ENCODE results near the gene DPH7.
"Not testable (repeated sequence)": the region's sequence is repeated elsewhere in the genome, so short reads cannot be mapped to it uniquely, and the experiment has no call there.

Gene DPH7

DNA sequence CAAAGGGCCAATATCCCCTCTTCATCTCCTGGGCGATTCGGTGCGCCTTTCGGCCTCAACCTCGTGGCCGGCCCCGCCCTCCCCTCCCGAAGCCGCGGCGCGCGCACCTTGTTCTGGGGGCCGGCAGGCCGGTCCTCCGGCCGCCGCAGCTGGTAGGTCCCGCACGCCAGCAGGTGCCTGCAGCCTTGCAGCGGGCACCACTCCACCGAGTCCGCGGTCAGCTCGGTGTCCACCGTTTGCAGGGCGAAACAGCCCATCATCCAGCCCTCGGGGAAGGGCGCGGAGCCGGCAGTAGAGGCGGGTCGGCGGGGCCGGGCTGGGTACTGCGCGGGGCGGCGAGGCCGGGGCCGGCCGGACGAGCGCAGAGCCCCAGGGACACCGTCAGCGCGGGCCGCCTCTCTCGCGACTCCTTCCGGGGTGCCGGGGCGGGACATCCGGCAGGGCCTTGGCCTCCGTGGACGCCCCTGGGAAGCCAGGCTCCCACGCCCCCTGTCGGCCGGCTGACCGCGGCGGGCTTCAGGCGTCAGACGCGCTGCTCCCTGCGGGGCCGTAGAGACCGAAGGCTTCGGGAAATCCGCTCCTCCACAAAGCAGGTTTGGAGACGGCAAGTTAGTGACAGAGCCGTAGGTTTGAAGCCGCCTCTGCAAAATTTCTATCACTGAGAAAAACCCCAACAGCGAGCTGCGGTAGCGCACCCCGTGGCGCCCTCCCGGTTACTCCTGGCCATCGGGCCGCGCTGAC lies at the start of gene DPH7:
Gene DPH7 (minus strand): TSS at position 408 of the 741 bp plus-strand sequence. CDS start 148 bp downstream, at position 260.
- DNase-seq (ENCODE audit: low read depth) = peak; percentile 45

DNA sequence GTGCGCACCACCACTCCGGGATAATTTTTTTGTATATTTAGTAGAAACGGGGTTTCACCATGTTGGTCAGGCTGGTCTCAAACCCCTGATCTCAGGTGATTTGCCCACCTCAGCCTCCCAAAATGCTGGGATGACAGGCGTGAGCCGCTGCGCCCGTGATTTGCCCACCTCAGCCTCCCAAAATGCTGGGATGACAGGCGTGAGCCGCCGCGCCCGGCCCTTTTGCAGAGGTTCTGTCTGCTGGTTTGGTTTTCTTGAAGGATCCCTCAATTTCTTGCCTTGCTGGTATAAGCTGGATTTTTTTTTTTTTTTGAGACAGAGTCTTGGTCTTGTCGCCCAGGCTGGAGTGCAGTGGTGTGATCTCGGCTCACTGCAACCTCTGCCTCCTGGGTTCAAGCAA lies 48.7 kb upstream of the DPH7 start:
- not testable (repeated sequence) for DNase-seq (ENCODE audit: low read depth)

GRCh38 chr9:137626464-137626863 lies 47.7 kb upstream of the DPH7 start:
- no peak for DNase-seq (ENCODE audit: low read depth)

DNA sequence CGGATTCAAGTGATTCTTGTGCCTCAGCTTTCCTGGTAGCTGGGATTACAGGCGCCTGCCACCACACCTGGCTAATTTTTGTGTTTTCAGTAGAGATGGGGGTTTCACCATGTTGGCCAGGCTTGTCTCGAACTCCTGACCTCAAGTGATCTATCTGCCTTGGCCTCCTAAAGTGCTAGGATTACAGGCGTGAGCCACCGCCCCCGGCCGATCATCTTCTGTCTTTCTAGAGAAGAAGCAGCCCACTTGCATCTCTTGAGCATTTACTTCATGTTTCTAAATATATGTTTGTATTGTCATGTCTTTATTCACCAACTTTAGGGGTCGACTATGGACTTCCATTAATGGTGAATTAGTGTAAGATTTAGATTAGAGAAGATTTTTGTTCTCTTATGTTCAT lies 43.5 kb upstream of the DPH7 start:
- not testable (repeated sequence) for DNase-seq (ENCODE audit: low read depth)

- DNase-seq (ENCODE audit: low read depth) = no peak
Observed at GRCh38 chr9:137621131-137621757, 42.5 kb upstream of the DPH7 start.

DNA sequence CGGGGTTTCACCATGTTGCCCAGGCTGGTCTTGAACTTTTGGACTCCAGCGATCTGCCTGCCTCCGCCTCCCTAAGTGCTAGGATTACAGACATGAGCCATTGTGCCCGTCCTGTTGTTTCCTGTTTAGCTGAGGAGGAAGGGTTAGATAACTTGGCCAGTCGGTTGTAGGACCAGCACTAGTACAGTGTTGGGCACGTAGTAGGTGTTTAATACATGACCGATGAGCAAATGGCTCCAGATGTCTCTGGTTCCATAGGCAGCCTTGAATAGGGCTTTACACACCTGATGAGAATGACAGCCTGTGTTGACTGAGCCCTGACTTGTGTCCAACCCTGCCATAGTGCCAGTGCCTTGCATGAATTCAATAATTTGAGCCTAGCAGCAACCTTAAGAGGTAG lies 41.9 kb upstream of the DPH7 start:
- DNase-seq (ENCODE audit: low read depth) = no peak

DNA sequence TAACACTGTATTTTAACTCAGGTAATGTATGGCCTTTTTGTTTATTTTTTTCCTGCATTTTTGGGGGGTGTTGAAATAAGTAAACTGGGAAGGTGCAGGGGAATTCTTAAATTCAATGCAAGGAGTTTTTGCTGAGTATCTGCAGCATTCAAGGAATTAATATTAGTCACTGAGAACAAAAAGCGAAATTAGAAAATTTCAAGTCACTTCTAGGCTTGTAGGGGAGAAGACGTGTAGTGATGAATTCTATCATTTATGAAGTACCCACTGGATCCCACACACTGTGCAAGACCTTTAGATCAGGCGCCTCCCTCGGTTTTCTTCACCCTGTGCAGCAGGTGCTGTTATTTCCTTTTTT lies 41.3 kb upstream of the DPH7 start:
- no peak for DNase-seq (ENCODE audit: low read depth)

DNA sequence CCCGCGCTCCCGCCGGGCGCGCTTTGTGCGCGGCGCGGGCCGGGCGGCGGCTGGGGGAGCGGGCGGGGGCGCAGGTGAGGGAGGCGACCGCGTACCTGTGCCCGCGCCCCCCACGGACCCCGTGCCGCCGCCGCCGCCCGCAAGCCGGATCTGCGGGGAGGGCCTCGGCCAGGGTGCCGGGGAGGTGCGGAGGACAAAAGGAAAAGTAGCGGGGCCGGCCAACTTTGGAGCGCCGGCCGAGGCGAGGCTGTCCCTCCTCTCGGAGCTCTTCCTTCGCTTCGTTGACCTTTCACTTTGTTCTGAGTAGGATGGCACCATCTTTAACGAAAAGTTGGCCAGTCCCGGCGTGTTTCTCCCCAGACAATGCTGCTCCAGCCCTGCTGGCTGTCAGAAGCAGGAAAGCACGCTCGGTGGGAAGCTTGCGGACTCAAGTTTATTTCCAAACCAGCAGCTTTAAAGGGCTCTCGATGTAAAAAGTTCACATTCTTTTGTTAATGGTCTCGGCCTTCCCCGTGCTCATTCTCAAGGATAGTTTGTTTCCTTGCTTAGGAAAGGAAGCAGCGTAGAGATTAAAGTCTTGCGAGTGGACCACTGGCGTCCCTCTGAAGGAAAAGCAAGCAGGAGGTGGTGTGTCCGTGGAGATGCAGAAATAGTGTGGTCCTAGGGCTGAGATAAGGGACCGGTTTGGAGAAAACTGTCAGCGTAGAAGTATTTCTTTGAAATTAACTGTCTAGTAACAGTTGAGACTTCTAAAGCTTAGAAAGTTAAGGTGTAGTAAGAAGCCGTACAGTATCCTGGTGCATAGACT lies 40.7 kb upstream of the DPH7 start:
- no peak for DNase-seq (ENCODE audit: low read depth)

GRCh38 chr9:137618105-137619067 lies 39.7 kb upstream of the DPH7 start, which contains the start of gene EHMT1:
EHMT1 (plus strand) TSS chr9:137619005; CDS start chr9:137619029, 24 bp downstream.
- DNase-seq (ENCODE audit: low read depth) = no peak

GRCh38 chr9:137615387-137615871 lies 36.7 kb upstream of the DPH7 start:
- DNase-seq (ENCODE audit: low read depth) = no peak

DNA sequence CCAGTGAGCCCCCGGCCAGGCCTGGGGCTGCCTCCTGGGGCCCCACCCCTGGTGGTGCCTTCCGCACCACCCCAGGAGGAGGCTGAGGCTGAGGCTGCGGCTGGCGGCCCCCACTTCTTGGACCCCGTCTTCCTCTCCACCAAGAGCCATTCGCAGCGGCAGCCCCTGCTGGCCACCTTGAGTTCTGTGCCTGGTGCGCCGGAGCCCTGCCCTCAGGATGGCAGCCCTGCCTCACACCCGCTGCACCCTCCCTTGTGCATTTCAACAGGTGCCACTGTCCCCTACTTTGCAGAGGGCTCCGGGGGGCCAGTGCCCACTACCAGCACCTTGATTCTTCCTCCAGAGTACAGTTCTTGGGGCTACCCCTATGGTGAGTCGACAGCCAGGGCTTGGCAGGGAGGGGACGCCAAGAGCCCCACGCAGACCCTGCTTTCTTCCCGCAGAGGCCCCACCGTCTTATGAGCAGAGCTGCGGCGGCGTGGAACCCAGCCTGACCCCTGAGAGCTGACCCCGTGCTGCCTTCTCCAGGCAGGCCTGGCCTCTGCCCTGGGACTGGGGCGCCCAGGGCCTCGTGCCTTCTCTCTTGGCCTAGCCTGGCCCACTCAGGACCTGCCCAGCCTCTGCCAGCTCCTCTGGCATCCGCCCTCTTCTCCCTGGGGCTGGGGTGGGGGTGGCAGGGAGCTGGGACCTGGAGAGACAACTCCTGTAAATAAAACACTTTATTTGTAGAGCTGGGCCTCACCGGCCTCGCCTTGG lies 36.1 kb upstream of the DPH7 start:
- DNase-seq (ENCODE audit: low read depth) = no peak

DNA sequence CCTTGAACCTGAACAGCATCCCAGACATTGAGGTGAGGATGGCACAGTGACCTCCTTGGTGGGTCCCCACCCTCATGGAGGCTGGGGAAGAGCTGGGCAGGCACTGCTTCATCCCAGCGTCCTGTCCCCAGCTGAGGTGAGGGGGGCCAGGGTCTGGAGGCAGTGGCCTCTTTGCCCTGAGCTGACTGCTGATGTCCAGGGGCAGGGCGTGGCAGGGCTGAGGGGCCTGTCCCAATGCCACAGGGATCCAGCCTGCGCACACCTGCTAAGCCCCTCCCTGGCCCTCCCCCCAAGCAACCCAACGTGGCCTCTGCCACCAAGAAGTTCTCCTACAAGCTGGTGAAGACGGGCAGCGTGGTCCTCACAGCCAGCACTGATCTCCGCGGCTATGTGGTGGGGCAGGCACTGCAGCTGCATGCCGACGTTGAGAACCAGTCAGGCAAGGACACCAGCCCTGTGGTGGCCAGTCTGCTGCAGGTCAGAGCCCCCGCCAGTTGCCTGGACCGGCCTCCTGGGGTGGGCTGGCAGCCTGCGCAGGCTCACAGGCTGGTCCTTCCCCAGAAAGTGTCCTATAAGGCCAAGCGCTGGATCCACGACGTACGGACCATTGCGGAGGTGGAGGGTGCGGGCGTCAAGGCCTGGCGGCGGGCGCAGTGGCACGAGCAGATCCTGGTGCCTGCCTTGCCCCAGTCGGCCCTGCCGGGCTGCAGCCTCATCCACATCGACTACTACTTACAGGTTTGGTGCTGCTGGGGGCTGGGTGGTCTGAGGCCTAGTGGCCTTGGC lies 35.2 kb upstream of the DPH7 start:
- DNase-seq (ENCODE audit: low read depth) = no peak

DNA sequence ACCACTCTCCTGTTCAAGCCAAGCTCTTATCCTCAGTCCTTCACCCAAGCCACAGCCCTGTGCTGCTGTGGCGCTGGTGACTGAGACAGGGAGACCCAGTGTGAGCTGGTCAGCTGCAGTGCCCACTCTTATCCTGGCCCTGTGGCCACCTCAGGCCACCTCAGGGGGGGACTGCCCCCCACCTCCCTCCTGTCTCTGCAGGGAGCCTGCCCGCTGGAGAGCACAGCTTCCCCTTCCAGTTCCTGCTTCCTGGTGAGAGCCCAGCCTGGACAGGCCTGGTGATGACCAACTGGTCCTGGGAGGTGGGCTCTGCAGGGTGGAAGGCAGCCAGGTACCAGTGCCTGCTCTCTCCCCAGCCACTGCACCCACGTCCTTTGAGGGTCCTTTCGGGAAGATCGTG lies 34.5 kb upstream of the DPH7 start:
- no peak for DNase-seq (ENCODE audit: low read depth)

GRCh38 chr9:137612741-137613142 lies 34.0 kb upstream of the DPH7 start:
- no peak for DNase-seq (ENCODE audit: low read depth)

- DNase-seq (ENCODE audit: low read depth) = no peak
Observed at GRCh38 chr9:137611623-137612609, 33.2 kb upstream of the DPH7 start.

- no peak for DNase-seq (ENCODE audit: low read depth)
Observed at GRCh38 chr9:137610944-137611343, 32.2 kb upstream of the DPH7 start.

DNA sequence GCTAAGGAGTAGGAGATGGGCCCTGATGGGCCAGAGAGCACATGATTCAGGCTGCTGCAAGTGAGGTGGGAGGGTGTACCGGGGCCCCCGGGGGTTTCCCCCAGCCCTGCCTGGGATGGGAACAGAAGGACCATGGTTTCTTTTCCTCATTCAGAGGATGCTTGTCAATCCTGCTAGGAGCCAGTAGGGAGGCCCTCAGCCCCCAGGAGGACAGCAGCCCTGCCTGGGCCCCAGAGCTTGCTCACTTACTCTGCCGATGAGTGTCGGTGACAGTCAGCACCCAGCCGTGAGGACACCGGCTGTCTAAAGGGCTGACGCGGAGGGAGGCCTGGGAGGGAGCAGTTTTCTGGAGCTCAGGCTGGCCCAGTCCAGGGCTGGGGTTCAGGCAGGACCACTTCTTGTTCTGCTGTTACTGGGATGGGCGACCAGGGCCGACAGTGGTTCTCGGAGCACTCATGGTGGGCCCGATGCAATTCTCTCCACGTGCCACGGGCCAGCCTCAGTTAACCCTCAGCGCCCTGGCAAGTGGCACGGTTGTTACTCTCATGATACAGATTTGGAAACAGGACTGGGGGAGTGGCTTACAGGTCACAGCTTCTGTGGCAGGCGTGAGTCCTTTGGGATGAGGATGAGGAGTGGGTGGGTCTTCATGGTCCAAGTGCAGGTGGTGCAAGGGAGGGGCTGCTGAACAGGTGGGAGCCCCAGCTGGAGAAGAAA lies 28.6 kb upstream of the DPH7 start:
- no peak for DNase-seq (ENCODE audit: low read depth)

GRCh38 chr9:137606734-137607138 lies 28.0 kb upstream of the DPH7 start:
- DNase-seq (ENCODE audit: low read depth) = no peak
